GM21390 (cell line): ENCODE results near the gene SORBS2.

Source experiments
- ATAC-seq: cut with Tn5 transposase; IDR thresholded peaks from one replicate; pipeline ENCODE4 v1.9.1; 2021; ENCODE audit not compliant: unreplicated experiment

The SORBS2 gene

GRCh38 chr4:185835336-185835735 is 23.3 kb upstream of the SORBS2 start:
- ATAC-seq = no peak

- ATAC-seq = no peak
These were observed 22.8 kb upstream of the SORBS2 start for GRCh38 chr4:185834778-185835177.

- no peak for ATAC-seq
These were observed 22.1 kb upstream of the SORBS2 start for GRCh38 chr4:185834088-185834487.

- no peak for ATAC-seq
These were observed 21.1 kb upstream of the SORBS2 start for GRCh38 chr4:185833055-185833598.

GRCh38 chr4:185831125-185831815 is 19.3 kb upstream of the SORBS2 start:
- ATAC-seq = no peak

- no peak for ATAC-seq
These were observed 18.4 kb upstream of the SORBS2 start for GRCh38 chr4:185830263-185830994.

GRCh38 chr4:185826381-185826780 is 14.4 kb upstream of the SORBS2 start:
- ATAC-seq = no peak

- ATAC-seq = no peak
These were observed 13.7 kb upstream of the SORBS2 start for GRCh38 chr4:185825737-185826136.

GRCh38 chr4:185822791-185823190 is 10.8 kb upstream of the SORBS2 start:
- ATAC-seq = no peak

GRCh38 chr4:185821029-185821419 is 9.0 kb upstream of the SORBS2 start:
- ATAC-seq = no peak

GRCh38 chr4:185820146-185821028 is 8.4 kb upstream of the SORBS2 start:
- ATAC-seq = no peak

- ATAC-seq = no peak
These were observed 7.2 kb upstream of the SORBS2 start for GRCh38 chr4:185819144-185819543.

GRCh38 chr4:185817403-185817818 is 5.4 kb upstream of the SORBS2 start:
- no peak for ATAC-seq

GRCh38 chr4:185813133-185813532 is 1.1 kb upstream of the SORBS2 start:
- no peak for ATAC-seq

- no peak for ATAC-seq
These were observed 1.1 kb downstream of the SORBS2 start for GRCh38 chr4:185810746-185811508.

- no peak for ATAC-seq
These were observed 2.4 kb downstream of the SORBS2 start for GRCh38 chr4:185809533-185810071.

- no peak for ATAC-seq
These were observed 2.9 kb downstream of the SORBS2 start for GRCh38 chr4:185809121-185809520.

- no peak for ATAC-seq
These were observed 6.0 kb downstream of the SORBS2 start for GRCh38 chr4:185805979-185806378.

GRCh38 chr4:185805262-185805802 is 6.7 kb downstream of the SORBS2 start:
- no peak for ATAC-seq

- no peak for ATAC-seq
These were observed 9.0 kb downstream of the SORBS2 start for GRCh38 chr4:185803022-185803421.
